Measurements from ENCODE around the gene RBP3. TPM values are rescaled to one million over a fixed set of nuclear protein-coding genes. Genes with fewer than 3 reads are reported as not detected.

The RBP3 gene
- total and polyA plus RNA-seq, 2 of the 4 experiments (the other 2 are of a cell fraction): not detected

DNA sequence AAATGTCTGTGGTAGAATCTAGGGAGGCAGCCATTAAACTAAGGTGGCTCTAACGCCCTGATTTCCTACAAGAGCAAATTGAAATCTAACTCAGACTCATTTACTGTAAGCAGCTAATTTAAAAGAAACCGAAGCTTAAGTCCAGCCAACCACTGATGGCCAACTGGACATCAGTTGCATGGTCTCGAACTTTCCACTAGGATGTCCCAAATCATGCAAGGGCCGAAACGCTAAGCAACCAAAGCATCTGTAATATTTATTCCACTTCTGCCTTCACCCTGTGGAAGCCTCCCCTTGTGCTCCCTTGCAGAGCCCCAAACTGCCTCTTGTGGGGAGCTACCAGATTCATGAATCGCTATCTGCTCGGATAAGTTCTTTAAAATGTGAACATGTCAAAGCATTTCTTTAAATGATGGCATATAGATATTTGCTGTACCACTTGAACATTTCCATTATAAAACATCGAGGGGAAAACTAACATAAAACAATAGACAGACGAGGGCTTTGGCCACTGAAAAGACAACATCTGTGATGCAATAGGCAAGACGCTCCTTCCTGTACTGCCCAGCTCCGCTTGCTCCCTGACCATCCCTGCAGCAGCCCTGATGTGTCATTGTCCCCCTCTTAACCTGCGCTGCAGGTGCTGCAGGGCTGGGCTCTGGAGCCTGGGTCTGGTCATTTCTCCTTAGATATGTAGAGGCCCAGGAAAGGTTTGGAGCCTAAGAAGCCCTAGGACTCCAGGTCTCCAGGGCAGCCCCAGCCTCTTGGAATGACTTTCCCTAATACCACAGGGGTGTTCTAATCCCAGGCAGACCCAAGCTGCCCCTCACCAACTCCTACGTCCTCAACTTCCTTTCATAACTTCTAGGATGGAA, 2.9 kb upstream of the RBP3 start:
- Histone ChIP-seq H3K9ac (ENCODE audit: low read depth, low read length) (no peak overlapping the region), H3K4me2 (ENCODE audit: low read depth, low read length) (no peak overlapping the region), H3K14ac (replicated peaks; ENCODE audit: low read depth, low read length) (no peak overlapping the region), H3K27ac (ENCODE audit: insufficient read depth, low read length) (no peak overlapping the region), H3K4ac (ENCODE audit: low read depth, low read length) (no peak overlapping the region), H3K36me3 (ENCODE audit: control insufficient read depth, insufficient read depth, low read length) (no peaks in the 10 kb centered on the region), H3K27me3 (ENCODE audit: control insufficient read depth, insufficient read depth, low read length) (peaks cover 20% of the 10 kb centered on the region), H3K23ac (ENCODE audit: low read depth, low read length) (no peak overlapping the region), H3K9me3 (ENCODE audit: control insufficient read depth, insufficient read depth, low read length) (no peaks in the 10 kb centered on the region), H2BK15ac (ENCODE audit: low read depth, low read length) (no peak overlapping the region), H2AK5ac (ENCODE audit: low read depth, low read length) (no peak overlapping the region), H3K4me3 (ENCODE audit: insufficient read depth, low read depth, low read length) (no peak overlapping the region), H2BK20ac (ENCODE audit: low read depth, low read length) (no peak overlapping the region), H3K79me1 (ENCODE audit: low read depth in 1 of 2, low read length in 2 of 2) (no peaks in the 10 kb centered on the region), H3K56ac (ENCODE audit: extremely low read depth, insufficient read depth, low read length) (no peak overlapping the region), H2BK5ac (ENCODE audit: low read depth, low read length, poor library complexity, severe bottlenecking) (no peak overlapping the region), H3K18ac (ENCODE audit: low read depth, low read length) (no peak overlapping the region), H2BK120ac (ENCODE audit: low read depth, low read length) (no peak overlapping the region), H2AK9ac (replicated peaks; ENCODE audit: low read depth, low read length, poor library complexity) (no peak overlapping the region), H3K9me1 (ENCODE audit: insufficient read depth, low read length) (no peaks in the 10 kb centered on the region), H2AFZ (replicated peaks; ENCODE audit: low read length, poor library complexity) (no peak overlapping the region), H4K8ac (ENCODE audit: low read depth in 2 of 2, low read length in 2 of 2) (no peak overlapping the region), H4K20me1 (ENCODE audit: insufficient read depth, low read length) (no peaks in the 10 kb centered on the region), H4K5ac (ENCODE audit: low read depth, low read length) (no peak overlapping the region), H3K4me1 (ENCODE audit: control insufficient read depth, insufficient read depth, low read length) (no peaks in the 10 kb centered on the region), H4K91ac (ENCODE audit: insufficient read depth, low read depth, low read length) (no peak overlapping the region)
- no TSS peak for BruUV-seq (replicated peaks)
- ATAC-seq (ENCODE audit: low read depth) (no peak), DNase-seq (no peak)
- ChIA-PET CTCF (no interaction called here), POLR2A (ENCODE audit: unreplicated experiment) (no interaction called here)
- dilution Hi-C loops (cut with HindIII; ENCODE audit: low sequenced_read_pairs, unreplicated experiment) (no loop called here), in situ Hi-C loops (cut with MboI; ENCODE audit: low sequenced_read_pairs) (no loop called here), intact Hi-C loops (cut with micrococcal nuclease) (no loop called here)
- TF ChIP-seq RCOR1 (IDR thresholded peaks at IDR 0.05; ENCODE audit: insufficient replicate concordance, low read length) (no peak), USF2 (IDR thresholded peaks at IDR 0.05; ENCODE audit: low read depth, low read length) (no peak), RAD21 (IDR thresholded peaks at IDR 0.05; ENCODE audit: low read length) (no peak), SMC3 (IDR thresholded peaks at IDR 0.05; ENCODE audit: low read depth, low read length) (no peak)
- WGBS, 2 experiments (ENCODE audit: extremely low coverage in 2 of 2, insufficient read length in 1 of 2): 73% methylated on average over 3 of the region's 13 CpGs; no CpG with 5 or more reads in 1 of the 2 experiments

All from IMR-90 (cell line).